ENCODE measurements around the gene SH3PXD2A. TPM values are rescaled to one million over a fixed set of nuclear protein-coding genes. Genes with fewer than 3 reads are reported as not detected.

Gene SH3PXD2A
- total and polyA plus RNA-seq, 10 donors: 2.6 to 50.0 (median 35.2) TPM

DNA sequence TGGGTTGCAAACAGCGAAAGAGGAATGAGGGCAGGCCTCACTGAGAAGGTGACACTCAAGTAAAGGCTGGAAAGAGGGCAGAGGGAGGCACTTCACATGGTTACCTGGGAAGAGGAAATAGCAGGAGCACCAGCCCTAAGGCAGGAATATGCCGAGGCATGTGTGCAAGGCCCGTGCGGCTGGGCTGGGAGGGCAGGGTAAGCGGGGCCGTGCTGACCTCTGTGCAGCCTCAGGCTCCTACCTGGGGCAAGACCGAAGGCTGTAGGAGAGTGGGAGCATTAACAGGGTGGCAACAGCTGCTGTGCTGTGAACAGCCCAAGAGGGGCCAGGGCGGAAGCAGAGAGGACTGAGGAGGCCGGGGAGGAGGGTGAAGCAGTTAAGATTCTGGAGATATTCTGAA is 24.0 kb upstream of the SH3PXD2A start:
- Histone ChIP-seq H3K4me1 (peaks cover 0 to 1% (median 0%) of the 10 kb centered on the region in 6 donors), H3K27me3 (replicated peaks in 1 of 7) (no peaks in the 10 kb centered on the region), H3K4me3 (no peak overlapping the region), H3K9me3 (no peaks in the 10 kb centered on the region), H3K27ac (no peak overlapping the region), H3K36me3 (peaks cover 7 to 91% (median 62%) of the 10 kb centered on the region in 6 donors)
- WGBS, 5 donors: 84 to 94% (median 91%) methylated on average over 9 of the region's 9 CpGs
- TF ChIP-seq, protein P1, sequence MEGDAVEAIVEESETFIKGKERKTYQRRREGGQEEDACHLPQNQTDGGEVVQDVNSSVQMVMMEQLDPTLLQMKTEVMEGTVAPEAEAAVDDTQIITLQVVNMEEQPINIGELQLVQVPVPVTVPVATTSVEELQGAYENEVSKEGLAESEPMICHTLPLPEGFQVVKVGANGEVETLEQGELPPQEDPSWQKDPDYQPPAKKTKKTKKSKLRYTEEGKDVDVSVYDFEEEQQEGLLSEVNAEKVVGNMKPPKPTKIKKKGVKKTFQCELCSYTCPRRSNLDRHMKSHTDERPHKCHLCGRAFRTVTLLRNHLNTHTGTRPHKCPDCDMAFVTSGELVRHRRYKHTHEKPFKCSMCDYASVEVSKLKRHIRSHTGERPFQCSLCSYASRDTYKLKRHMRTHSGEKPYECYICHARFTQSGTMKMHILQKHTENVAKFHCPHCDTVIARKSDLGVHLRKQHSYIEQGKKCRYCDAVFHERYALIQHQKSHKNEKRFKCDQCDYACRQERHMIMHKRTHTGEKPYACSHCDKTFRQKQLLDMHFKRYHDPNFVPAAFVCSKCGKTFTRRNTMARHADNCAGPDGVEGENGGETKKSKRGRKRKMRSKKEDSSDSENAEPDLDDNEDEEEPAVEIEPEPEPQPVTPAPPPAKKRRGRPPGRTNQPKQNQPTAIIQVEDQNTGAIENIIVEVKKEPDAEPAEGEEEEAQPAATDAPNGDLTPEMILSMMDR (IDR thresholded peaks at IDR 0.05 in 8 of 11, conservative IDR thresholded peaks at IDR 0.05 in 3 of 11): no peak
- TF ChIP-seq POLR2A (IDR thresholded peaks at IDR 0.05) (no peak), POLR2AphosphoS5 (IDR thresholded peaks at IDR 0.05) (no peak)
- no peak for DNase-seq
- intact Hi-C loops (cut with DNase I; ENCODE audit: low total_unique reads): no loop called here

DNA sequence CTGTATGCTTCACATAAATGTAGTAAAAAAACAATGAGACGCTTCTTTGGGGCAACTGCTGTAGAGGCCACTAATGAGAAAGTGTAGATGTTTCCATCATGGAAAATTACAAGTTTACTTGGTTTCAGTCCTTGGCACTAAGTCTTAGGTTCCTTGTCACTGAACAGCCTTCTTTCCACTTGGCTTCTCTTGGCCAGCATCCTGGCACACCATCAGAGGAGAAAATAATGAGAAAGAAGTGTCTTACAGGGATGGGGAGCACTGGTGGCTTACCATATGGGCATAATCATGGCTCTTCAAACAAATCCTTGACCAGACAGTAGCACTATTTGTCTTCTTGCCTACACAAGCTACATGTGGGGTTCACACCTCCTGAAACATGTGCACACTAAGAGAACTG is 22.5 kb upstream of the SH3PXD2A start:
- Histone ChIP-seq H3K27me3 (replicated peaks in 1 of 7) (no peaks in the 10 kb centered on the region), H3K9me3 (no peaks in the 10 kb centered on the region), H3K36me3 (peaks cover 7 to 91% (median 62%) of the 10 kb centered on the region in 6 donors), H3K27ac (no peak overlapping the region), H3K4me3 (no peak overlapping the region), H3K4me1 (no peaks in the 10 kb centered on the region)
- 88 to 100% (median 95%) methylated on average over 1 of the region's 1 CpG for WGBS, 5 donors
- DNase-seq: no peak
- TF ChIP-seq, protein P1 (IDR thresholded peaks at IDR 0.05 in 8 of 11, conservative IDR thresholded peaks at IDR 0.05 in 3 of 11): no peak
- no peak for TF ChIP-seq POLR2AphosphoS5 (IDR thresholded peaks at IDR 0.05)
- intact Hi-C loops (cut with DNase I; ENCODE audit: low total_unique reads): no loop called here

DNA sequence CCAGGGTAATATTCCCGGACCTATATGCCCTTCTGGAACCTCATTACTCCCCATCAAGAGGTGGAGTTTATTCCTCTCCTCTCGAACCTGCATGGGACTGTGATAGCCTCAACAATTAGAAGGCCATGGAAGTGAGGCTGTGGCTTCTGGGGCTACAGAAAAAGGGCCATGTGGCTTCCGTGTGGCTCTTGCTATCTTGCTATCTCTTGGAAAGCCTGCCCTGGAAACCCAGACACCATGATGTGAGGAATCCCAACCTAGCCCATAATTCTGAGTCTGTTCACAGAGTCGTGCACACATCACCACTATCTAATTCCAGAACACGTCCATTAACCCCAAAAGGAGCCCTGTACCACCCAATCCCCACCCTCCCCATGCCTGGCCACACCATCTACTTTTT is 20.8 kb upstream of the SH3PXD2A start:
- 91 to 94% (median 94%) methylated on average over 5 of the region's 5 CpGs for WGBS, 5 donors
- Histone ChIP-seq H3K36me3 (peaks cover 7 to 89% (median 47%) of the 10 kb centered on the region in 6 donors), H3K27ac (no peak overlapping the region), H3K9me3 (no peaks in the 10 kb centered on the region), H3K4me1 (no peaks in the 10 kb centered on the region), H3K4me3 (no peak overlapping the region), H3K27me3 (replicated peaks in 1 of 7) (no peaks in the 10 kb centered on the region)
- intact Hi-C loops (cut with DNase I; ENCODE audit: low total_unique reads): no loop called here
- no peak for DNase-seq
- TF ChIP-seq, protein P1 (IDR thresholded peaks at IDR 0.05 in 8 of 11, conservative IDR thresholded peaks at IDR 0.05 in 3 of 11): no peak
- TF ChIP-seq POLR2AphosphoS5 (IDR thresholded peaks at IDR 0.05) (no peak), POLR2A (IDR thresholded peaks at IDR 0.05) (no peak)

DNA sequence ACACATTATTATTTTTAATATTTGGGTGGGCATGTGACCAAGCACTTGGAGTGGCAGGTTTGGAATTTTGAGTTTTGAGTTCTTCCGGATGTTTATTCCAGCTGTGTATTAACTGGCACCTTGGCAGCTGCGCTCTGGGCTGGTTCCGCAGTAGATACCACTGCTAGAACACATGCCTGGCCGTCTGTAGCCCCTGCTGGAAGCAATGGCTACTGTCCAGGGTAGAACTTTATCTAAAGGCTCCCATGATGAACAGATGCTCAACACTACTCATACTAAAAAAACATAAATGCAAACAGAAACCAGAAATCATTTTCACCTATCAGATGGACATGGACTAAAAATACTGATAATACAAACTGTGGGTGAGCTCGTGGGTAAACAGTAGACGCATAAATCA is 19.4 kb upstream of the SH3PXD2A start:
- WGBS, 5 donors: 87 to 94% (median 90%) methylated on average over 6 of the region's 6 CpGs
- no peaks in the 10 kb centered on the region for H3K9me3 ChIP-seq
- peaks cover 7 to 75% (median 33%) of the 10 kb centered on the region in 6 donors for H3K36me3 ChIP-seq
- TF ChIP-seq, protein P1 (IDR thresholded peaks at IDR 0.05 in 8 of 11, conservative IDR thresholded peaks at IDR 0.05 in 3 of 11): no peak
- TF ChIP-seq POLR2A (IDR thresholded peaks at IDR 0.05): no peak
- DNase-seq: no peak
- no peak overlapping the region for H3K27ac ChIP-seq
- intact Hi-C loops (cut with DNase I; ENCODE audit: low total_unique reads): no loop called here
- no peaks in the 10 kb centered on the region for H3K27me3 ChIP-seq (replicated peaks in 1 of 7)
- H3K4me3 ChIP-seq: no peak overlapping the region
- H3K4me1 ChIP-seq: no peaks in the 10 kb centered on the region
